OCI-LY7 (cell line): ENCODE results near the gene DUOXA1. TPM values are rescaled to one million over a fixed set of nuclear protein-coding genes. Genes with fewer than 3 reads are reported as not detected.

Experiments
- BruUV-seq: library from RNA; stranded (reverse); fragments of 400-500 nt; replicated peaks from 2 replicates; lab custom pipeline; 2021; lab: Mats Ljungman, UMichigan
- CTCF ChIA-PET: fragments of 300-600 bp; sonication (Branson Sonifier 250); formaldehyde crosslinking; loops from one replicate; lab custom pipeline; 2022; ENCODE audit warnings: antibody characterized with exemption; ENCODE audit not compliant: unreplicated experiment; lab: Charles Lee
- POLR2A ChIA-PET: fragments of 300-600 bp; sonication (Branson Sonifier 250); formaldehyde crosslinking; loops from one replicate; lab custom pipeline; 2022; ENCODE audit warnings: antibody characterized with exemption; lab: Charles Lee
- DNase-seq: peaks from one replicate; pipeline ENCODE4 v3.0.0-alpha.2; 2015; ENCODE audit warnings: low spot score
- H2AFZ ChIP-seq: fragments of 200-600 bp; sonication (generic), shearing (Covaris generic); 2 replicates; pipeline ENCODE4 v1.6.1; 2014; ENCODE audit warnings: mild to moderate bottlenecking, antibody characterized with exemption, low read length, moderate library complexity
- H3K27ac ChIP-seq: fragments of 200-600 bp; sonication (generic); 2 replicates; pipeline ENCODE4 v1.5.1; 2014; ENCODE audit warnings: mixed run types, low read depth, mild to moderate bottlenecking, moderate library complexity, low read length, inconsistent platforms; ENCODE audit not compliant: poor library complexity, severe bottlenecking
- H3K36me3 ChIP-seq: fragments of 200-600 bp; sonication (generic); 2 replicates; pipeline ENCODE4 v1.6.1; 2014; ENCODE audit warnings: mild to moderate bottlenecking, antibody characterized with exemption, low read length, moderate library complexity, mixed read lengths; ENCODE audit not compliant: insufficient read depth
- H3K4me1 ChIP-seq: fragments of 200-600 bp; sonication (generic); 2 replicates; pipeline ENCODE4 v1.5.1; 2014; ENCODE audit warnings: mild to moderate bottlenecking, low read length; ENCODE audit not compliant: insufficient read depth, poor library complexity, severe bottlenecking
- H3K4me2 ChIP-seq: fragments of 200-600 bp; sonication (generic); 2 replicates; pipeline ENCODE4 v1.6.1; 2014; ENCODE audit warnings: mild to moderate bottlenecking, low read length
- H3K4me3 ChIP-seq: fragments of 200-600 bp; sonication (generic); 2 replicates; pipeline ENCODE4 v1.5.1; 2014; ENCODE audit warnings: mild to moderate bottlenecking, low read depth, low read length; ENCODE audit not compliant: poor library complexity, severe bottlenecking
- H3K79me2 ChIP-seq: fragments of 200-600 bp; sonication (generic); 2 replicates; pipeline ENCODE4 v1.6.1; 2016; ENCODE audit warnings: low read depth, mild to moderate bottlenecking, low read length, moderate library complexity, mixed read lengths; ENCODE audit not compliant: insufficient read depth
- H3K9me2 ChIP-seq: fragments of 200-600 bp; sonication (generic); 2 replicates; pipeline ENCODE4 v1.6.1; 2016; ENCODE audit warnings: mild to moderate bottlenecking, low read length, mixed read lengths; ENCODE audit not compliant: insufficient read depth
- H3K9me3 ChIP-seq: fragments of 200-600 bp; sonication (generic); 2 replicates; pipeline ENCODE4 v1.6.1; 2014; ENCODE audit warnings: mild to moderate bottlenecking, mixed run types, low read length, mixed read lengths
- H4K20me1 ChIP-seq: fragments of 200-600 bp; sonication (generic); 2 replicates; pipeline ENCODE4 v1.6.1; 2014; ENCODE audit warnings: mild to moderate bottlenecking, antibody characterized with exemption, low read length, moderate library complexity, mixed read lengths; ENCODE audit not compliant: insufficient read depth
- CTCF ChIP-seq: fragments of 200-600 bp; sonication (generic); conservative IDR thresholded peaks from 2 replicates; pipeline ENCODE4 v1.5.1; 2014; ENCODE audit warnings: mild to moderate bottlenecking, antibody characterized with exemption, low read length, moderate library complexity, mixed read lengths
- EZH2phosphoT487 ChIP-seq: fragments of 200-600 bp; sonication (generic); IDR thresholded peaks from 2 replicates; pipeline ENCODE4 v1.6.1; 2018; ENCODE audit warnings: low read depth, borderline replicate concordance, mild to moderate bottlenecking, mixed run types, antibody characterized with exemption, low read length, moderate library complexity, mixed read lengths
- intact Hi-C: fragments of 100-400 bp; cut with micrococcal nuclease; formaldehyde crosslinking; loops from one replicate; pipeline ENCODE4 v1.10.0; 2022; ENCODE audit not compliant: unreplicated experiment
- total RNA-seq, 2 experiments: library from RNA; depleted of rRNA in 1 of 2; stranded (reverse); fragments of >200 nt in 1 of 2; shearing (Covaris generic) in 1 of 2; gene quantifications; 2 replicates each; pipeline ENCODE4 v1.2.3, GENCODE V29; 2014 to 2022

The DUOXA1 gene
- total RNA-seq, 2 experiments from 2014 or later, result not detected

GRCh38 chr15:45146405-45146804 lies 16.7 kb upstream of the DUOXA1 start:
- no peaks in the 10 kb centered on the region for H3K9me3 ChIP-seq
- no peaks in the 10 kb centered on the region for H3K36me3 ChIP-seq
- H4K20me1 ChIP-seq, result no peaks in the 10 kb centered on the region
- intact Hi-C loops, result no loop called here
- no peak overlapping the region for H3K4me3 ChIP-seq
- no peak for TF ChIP-seq EZH2phosphoT487
- no peak for TF ChIP-seq CTCF
- POLR2A ChIA-PET, result no interaction called here
- CTCF ChIA-PET, result no interaction called here
- no TSS peak for BruUV-seq
- H3K9me2 ChIP-seq, result no peaks in the 10 kb centered on the region
- H3K4me1 ChIP-seq, result no peaks in the 10 kb centered on the region
- H2AFZ ChIP-seq, result no peak overlapping the region
- no peak overlapping the region for H3K27ac ChIP-seq
- H3K4me2 ChIP-seq, result no peak overlapping the region
- no peaks in the 10 kb centered on the region for H3K79me2 ChIP-seq
- DNase-seq, result no peak

GRCh38 chr15:45144775-45145174 lies 15.1 kb upstream of the DUOXA1 start:
- CTCF ChIA-PET, result no interaction called here
- POLR2A ChIA-PET, result no interaction called here
- H3K9me3 ChIP-seq, result no peaks in the 10 kb centered on the region
- TF ChIP-seq CTCF, result no peak
- H3K9me2 ChIP-seq, result no peaks in the 10 kb centered on the region
- no peaks in the 10 kb centered on the region for H3K36me3 ChIP-seq
- no peak overlapping the region for H3K4me3 ChIP-seq
- no peak overlapping the region for H2AFZ ChIP-seq
- no peaks in the 10 kb centered on the region for H3K4me1 ChIP-seq
- no peak for DNase-seq
- no peaks in the 10 kb centered on the region for H3K79me2 ChIP-seq
- H3K27ac ChIP-seq, result no peak overlapping the region
- BruUV-seq, result no TSS peak
- intact Hi-C loops, result no loop called here
- H4K20me1 ChIP-seq, result no peaks in the 10 kb centered on the region
- H3K4me2 ChIP-seq, result no peak overlapping the region

GRCh38 chr15:45143946-45144345 lies 14.3 kb upstream of the DUOXA1 start:
- no peaks in the 10 kb centered on the region for H3K4me1 ChIP-seq
- H3K36me3 ChIP-seq, result no peaks in the 10 kb centered on the region
- H4K20me1 ChIP-seq, result no peaks in the 10 kb centered on the region
- no peak overlapping the region for H2AFZ ChIP-seq
- no peaks in the 10 kb centered on the region for H3K79me2 ChIP-seq
- no peak for DNase-seq
- no peak for TF ChIP-seq CTCF
- TF ChIP-seq EZH2phosphoT487, result no peak
- CTCF ChIA-PET, result no interaction called here
- H3K9me2 ChIP-seq, result no peaks in the 10 kb centered on the region
- BruUV-seq, result no TSS peak
- no peak overlapping the region for H3K4me2 ChIP-seq
- intact Hi-C loops, result no loop called here
- no peak overlapping the region for H3K27ac ChIP-seq
- no peaks in the 10 kb centered on the region for H3K9me3 ChIP-seq
- POLR2A ChIA-PET, result no interaction called here
- H3K4me3 ChIP-seq, result no peak overlapping the region
